Trophoblast cell (in vitro differentiated cells and primary cell): ENCODE data around the gene PMP22.

Experiments used
- DNase-seq, 2 donors: peaks; one replicate each; pipeline ENCODE4 v3.0.0-alpha.2; 2016
- H2AFZ ChIP-seq: 2 replicates; pipeline ENCODE4 v1.6.1; 2013; ENCODE audit warnings: low read length, moderate library complexity, mild to moderate bottlenecking; ENCODE audit not compliant: insufficient read depth, poor library complexity
- H2AK5ac ChIP-seq: 2 replicates; pipeline ENCODE4 v1.6.1; 2013; ENCODE audit warnings: mild to moderate bottlenecking, low read length
- H2BK120ac ChIP-seq: 2 replicates; pipeline ENCODE4 v1.6.1; 2013; ENCODE audit warnings: low read length, mild to moderate bottlenecking, moderate library complexity; ENCODE audit not compliant: insufficient read depth, poor library complexity
- H2BK12ac ChIP-seq: 2 replicates; pipeline ENCODE4 v1.6.1; 2013; ENCODE audit warnings: mild to moderate bottlenecking, low read length, moderate library complexity
- H2BK5ac ChIP-seq: 2 replicates; pipeline ENCODE4 v1.6.1; 2013; ENCODE audit warnings: low read length, low read depth, moderate library complexity, mild to moderate bottlenecking; ENCODE audit not compliant: poor library complexity
- H3K14ac ChIP-seq: 2 replicates; pipeline ENCODE4 v1.6.1; 2013; ENCODE audit warnings: mild to moderate bottlenecking, low read length
- H3K18ac ChIP-seq: 2 replicates; pipeline ENCODE4 v1.6.1; 2013; ENCODE audit warnings: mild to moderate bottlenecking, low read length
- H3K23ac ChIP-seq: 2 replicates; pipeline ENCODE4 v1.6.1; 2013; ENCODE audit warnings: low read length
- H3K27ac ChIP-seq: 2 replicates; pipeline ENCODE4 v1.5.1; 2013; ENCODE audit warnings: low read depth, mild to moderate bottlenecking, inconsistent platforms, low read length, moderate library complexity
- H3K27me3 ChIP-seq: 2 replicates; pipeline ENCODE4 v1.6.1; 2013; ENCODE audit warnings: inconsistent platforms, mild to moderate bottlenecking, low read length, moderate library complexity; ENCODE audit not compliant: insufficient read depth
- H3K36me3 ChIP-seq, 2 experiments: 1 replicate in 1 of 2; 2 replicates in 1 of 2; pipeline ENCODE4 v1.6.1; 2013; ENCODE audit warnings: low read length in 2 of 2, mild to moderate bottlenecking in 2 of 2, moderate library complexity in 1 of 2; ENCODE audit not compliant: insufficient read depth in 2 of 2, control insufficient read depth in 1 of 2
- H3K4ac ChIP-seq: 2 replicates; pipeline ENCODE4 v1.6.1; 2013; ENCODE audit warnings: low read depth, mild to moderate bottlenecking, low read length, moderate library complexity
- H3K4me1 ChIP-seq, 2 experiments: 1 replicate in 1 of 2; 2 replicates in 1 of 2; pipeline ENCODE4 v1.6.1; 2013; ENCODE audit warnings: low read length in 2 of 2, mild to moderate bottlenecking in 2 of 2, moderate library complexity in 1 of 2; ENCODE audit not compliant: insufficient read depth in 2 of 2, control insufficient read depth in 1 of 2
- H3K4me2 ChIP-seq: 2 replicates; pipeline ENCODE4 v1.6.1; 2013; ENCODE audit warnings: inconsistent platforms, mild to moderate bottlenecking, low read length, moderate library complexity
- H3K4me3 ChIP-seq: 2 replicates; pipeline ENCODE4 v1.5.1; 2013; ENCODE audit warnings: mild to moderate bottlenecking, low read depth, low read length, inconsistent platforms
- H3K79me1 ChIP-seq: one replicate; pipeline ENCODE4 v1.6.1; 2013; ENCODE audit warnings: low read length
- H3K79me2 ChIP-seq: 2 replicates; pipeline ENCODE4 v1.6.1; 2013; ENCODE audit warnings: low read length, mild to moderate bottlenecking; ENCODE audit not compliant: control insufficient read depth, insufficient read depth, poor library complexity
- H3K9ac ChIP-seq: 2 replicates; pipeline ENCODE4 v1.6.1; 2013; ENCODE audit warnings: mild to moderate bottlenecking, low read length
- H3K9me3 ChIP-seq: 2 replicates; pipeline ENCODE4 v1.6.1; 2013; ENCODE audit warnings: low read depth, mild to moderate bottlenecking, control low read depth, inconsistent platforms, low read length; ENCODE audit not compliant: insufficient read depth
- H4K12ac ChIP-seq: 2 replicates; pipeline ENCODE4 v1.6.1; 2013; ENCODE audit warnings: low read depth, mild to moderate bottlenecking, low read length, moderate library complexity
- H4K8ac ChIP-seq: 2 replicates; pipeline ENCODE4 v1.6.1; 2013; ENCODE audit warnings: low read depth, mild to moderate bottlenecking, low read length, moderate library complexity
- H4K91ac ChIP-seq: one replicate; pipeline ENCODE4 v1.6.1; 2013; ENCODE audit warnings: low read depth, mild to moderate bottlenecking, low read length, moderate library complexity
- WGBS: extraction: QIAGEN DNeasy Blood & Tissue Kit; methylation state at CpG from one replicate; pipeline ENCODE4 v1.1.7; 2013; ENCODE audit warnings: missing lambda C conversion rate; ENCODE audit not compliant: insufficient read length, insufficient coverage; ENCODE audit errors: extremely low coverage; 5-methylcytosine and 5-hydroxymethylcytosine counted together

Gene PMP22

GRCh38 chr17:15301845-15302244 lies 36.7 kb upstream of the PMP22 start:
- H3K4me3 ChIP-seq: no peak overlapping the region
- no peak overlapping the region for H2AK5ac ChIP-seq
- no peaks in the 10 kb centered on the region for H3K9me3 ChIP-seq
- H2BK120ac ChIP-seq: no peak overlapping the region
- no peak overlapping the region for H3K14ac ChIP-seq
- no peaks in the 10 kb centered on the region for H3K79me1 ChIP-seq
- H3K4me1 ChIP-seq: peaks cover 8 to 10% of the 10 kb centered on the region in 2 experiments
- no peak overlapping the region for H3K4ac ChIP-seq
- no peak overlapping the region for H3K27ac ChIP-seq
- H3K79me2 ChIP-seq: no peaks in the 10 kb centered on the region
- H4K8ac ChIP-seq: no peak overlapping the region
- no peak overlapping the region for H3K23ac ChIP-seq
- H2BK12ac ChIP-seq: no peak overlapping the region
- no peak overlapping the region for H4K91ac ChIP-seq
- H3K27me3 ChIP-seq: no peaks in the 10 kb centered on the region
- H3K4me2 ChIP-seq: no peak overlapping the region
- no peak overlapping the region for H2BK5ac ChIP-seq
- no peak overlapping the region for H3K9ac ChIP-seq
- no CpG with 5 or more reads among the region's 6 CpGs for WGBS
- no peak overlapping the region for H4K12ac ChIP-seq
- no peak for DNase-seq
- H3K18ac ChIP-seq: no peak overlapping the region
- H3K36me3 ChIP-seq: no peaks in the 10 kb centered on the region
- no peak overlapping the region for H2AFZ ChIP-seq

GRCh38 chr17:15298176-15298575 lies 33.0 kb upstream of the PMP22 start:
- Histone ChIP-seq H3K27ac (no peak overlapping the region), H3K79me1 (no peaks in the 10 kb centered on the region), H4K91ac (no peak overlapping the region), H2AFZ (no peak overlapping the region), H3K14ac (no peak overlapping the region), H3K4me1 (no peaks in the 10 kb centered on the region), H2BK5ac (no peak overlapping the region), H3K18ac (no peak overlapping the region), H3K36me3 (no peaks in the 10 kb centered on the region), H3K79me2 (no peaks in the 10 kb centered on the region), H3K27me3 (no peaks in the 10 kb centered on the region), H3K23ac (no peak overlapping the region), H2BK120ac (no peak overlapping the region), H4K12ac (no peak overlapping the region), H3K4me2 (no peak overlapping the region), H3K9ac (no peak overlapping the region), H2BK12ac (no peak overlapping the region), H3K4me3 (no peak overlapping the region), H4K8ac (no peak overlapping the region), H3K9me3 (no peaks in the 10 kb centered on the region), H3K4ac (no peak overlapping the region), H2AK5ac (no peak overlapping the region)
- WGBS: no CpG with 5 or more reads among the region's 5 CpGs
- DNase-seq: no peak

GRCh38 chr17:15293558-15293957 lies 28.4 kb upstream of the PMP22 start:
- no peak overlapping the region for H2AFZ ChIP-seq
- no peak overlapping the region for H2BK5ac ChIP-seq
- H3K9me3 ChIP-seq: peaks cover 2% of the 10 kb centered on the region
- no peak overlapping the region for H4K8ac ChIP-seq
- no peaks in the 10 kb centered on the region for H3K27me3 ChIP-seq
- no peak overlapping the region for H2BK120ac ChIP-seq
- H3K27ac ChIP-seq: no peak overlapping the region
- no peak overlapping the region for H3K4me2 ChIP-seq
- H3K4ac ChIP-seq: no peak overlapping the region
- H2AK5ac ChIP-seq: no peak overlapping the region
- no peak overlapping the region for H2BK12ac ChIP-seq
- no peak overlapping the region for H3K9ac ChIP-seq
- H3K23ac ChIP-seq: no peak overlapping the region
- H3K79me2 ChIP-seq: no peaks in the 10 kb centered on the region
- H3K36me3 ChIP-seq: no peaks in the 10 kb centered on the region
- no peak for DNase-seq
- peaks cover 3 to 4% of the 10 kb centered on the region in 2 experiments for H3K4me1 ChIP-seq
- H3K18ac ChIP-seq: no peak overlapping the region
- H3K4me3 ChIP-seq: no peak overlapping the region
- H4K12ac ChIP-seq: no peak overlapping the region
- WGBS: no CpG with 5 or more reads among the region's 3 CpGs
- H4K91ac ChIP-seq: no peak overlapping the region
- no peaks in the 10 kb centered on the region for H3K79me1 ChIP-seq
- H3K14ac ChIP-seq: no peak overlapping the region

GRCh38 chr17:15291674-15292361 lies 26.7 kb upstream of the PMP22 start:
- no CpG with 5 or more reads among the region's 8 CpGs for WGBS
- H3K9ac ChIP-seq: no peak overlapping the region
- H3K4me3 ChIP-seq: no peak overlapping the region
- H3K36me3 ChIP-seq: no peaks in the 10 kb centered on the region
- H3K27me3 ChIP-seq: no peaks in the 10 kb centered on the region
- no peak overlapping the region for H3K27ac ChIP-seq
- no peaks in the 10 kb centered on the region for H3K79me2 ChIP-seq
- H2BK5ac ChIP-seq: no peak overlapping the region
- no peak overlapping the region for H3K4me2 ChIP-seq
- H3K23ac ChIP-seq: no peak overlapping the region
- H3K4me1 ChIP-seq: peaks cover 3 to 4% of the 10 kb centered on the region in 2 experiments
- no peak overlapping the region for H3K4ac ChIP-seq
- H4K12ac ChIP-seq: no peak overlapping the region
- H2AK5ac ChIP-seq: no peak overlapping the region
- no peak overlapping the region for H2AFZ ChIP-seq
- H2BK12ac ChIP-seq: no peak overlapping the region
- no peak overlapping the region for H4K8ac ChIP-seq
- H2BK120ac ChIP-seq: no peak overlapping the region
- H3K79me1 ChIP-seq: no peaks in the 10 kb centered on the region
- no peak overlapping the region for H3K18ac ChIP-seq
- peaks cover 2% of the 10 kb centered on the region for H3K9me3 ChIP-seq
- DNase-seq: no peak
- no peak overlapping the region for H3K14ac ChIP-seq
- no peak overlapping the region for H4K91ac ChIP-seq
